ENCODE data around the gene KCNJ11. TPM values are rescaled to one million over a fixed set of nuclear protein-coding genes. Genes with fewer than 3 reads are reported as not detected.

KCNJ11 gene
- total and polyA plus RNA-seq, 2 of the 13 experiments (the other 11 are each of a cell fraction or from before 2014, with no cell fraction given): 0.38 to 1.6 TPM

- no peak for TF ChIP-seq PAXIP1 (CRISPR knock-in tag; conservative IDR thresholded peaks at IDR 0.05)
- TF ChIP-seq, protein P1, sequence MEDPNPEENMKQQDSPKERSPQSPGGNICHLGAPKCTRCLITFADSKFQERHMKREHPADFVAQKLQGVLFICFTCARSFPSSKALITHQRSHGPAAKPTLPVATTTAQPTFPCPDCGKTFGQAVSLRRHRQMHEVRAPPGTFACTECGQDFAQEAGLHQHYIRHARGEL (CRISPR knock-in tag; IDR thresholded peaks at IDR 0.05): no peak
- TF ChIP-seq PREB (CRISPR knock-in tag; IDR thresholded peaks at IDR 0.05): no peak
- TF ChIP-seq FUBP1 (CRISPR knock-in tag; IDR thresholded peaks at IDR 0.05; ENCODE audit: borderline replicate concordance): no peak
- 0 out of 2 replicates have a peak, but pooled peaks have one; percentile 37 for TF ChIP-seq IRF2 (CRISPR knock-in tag; IDR thresholded peaks at IDR 0.05)
- TF ChIP-seq ZNF34 (CRISPR knock-in tag; IDR thresholded peaks at IDR 0.05; ENCODE audit: borderline replicate concordance): no peak
- TF ChIP-seq SETDB1 (CRISPR knock-in tag; IDR thresholded peaks at IDR 0.05; ENCODE audit: borderline replicate concordance): no peak
- TF ChIP-seq ZNF75D (CRISPR knock-in tag; IDR thresholded peaks at IDR 0.05; ENCODE audit: borderline replicate concordance): no peak
- no peak for TF ChIP-seq NFYB (CRISPR knock-in tag; IDR thresholded peaks at IDR 0.05)
- peak; percentile 30; the same call in 1 of the 2 replicates for TF ChIP-seq ZNF772 (CRISPR knock-in tag; IDR thresholded peaks at IDR 0.05)
- no peak for TF ChIP-seq PTBP1 (IDR thresholded peaks at IDR 0.05; ENCODE audit: low read depth, low read length, poor library complexity, severe bottlenecking)
- TF ChIP-seq ZNF703 (CRISPR knock-in tag; IDR thresholded peaks at IDR 0.05; ENCODE audit: borderline replicate concordance): no peak
- peak; percentile 83 for TF ChIP-seq RAD21 (CRISPR knock-in tag; IDR thresholded peaks at IDR 0.05)
- no peak for TF ChIP-seq ZNF30 (CRISPR knock-in tag; IDR thresholded peaks at IDR 0.05)
- TF ChIP-seq FOSL2 (CRISPR knock-in tag; IDR thresholded peaks at IDR 0.05): peak; percentile 39; the same call in 1 of the 2 replicates
- no peak for TF ChIP-seq ZFAT (CRISPR knock-in tag; conservative IDR thresholded peaks at IDR 0.05)
- no peak for TF ChIP-seq HNRNPL (IDR thresholded peaks at IDR 0.05; ENCODE audit: low read depth, low read length)
- TF ChIP-seq THRA (CRISPR knock-in tag; IDR thresholded peaks at IDR 0.05; ENCODE audit: borderline replicate concordance): 0 out of 2 replicates have a peak, but pooled peaks have one; percentile 30
- 0 out of 2 replicates have a peak, but pooled peaks have one; percentile 48 for TF ChIP-seq ZNF431 (CRISPR knock-in tag; IDR thresholded peaks at IDR 0.05; ENCODE audit: borderline replicate concordance, low read depth)
- peak; percentile 64 for TF ChIP-seq BORCS8-MEF2B (CRISPR knock-in tag; IDR thresholded peaks at IDR 0.05)
These were observed 4.4 kb downstream of the KCNJ11 start (continued) for GRCh38 chr11:17384002-17384511.
